Neural cell (in vitro differentiated cells): ENCODE measurements around the gene A1BG. TPM values are rescaled to one million over a fixed set of nuclear protein-coding genes. Genes with fewer than 3 reads are reported as not detected.

Source experiments
- H2AFZ ChIP-seq: fragments of 200-600, 300-800 bp; sonication (generic), shearing (Covaris generic); 2 replicates; pipeline ENCODE4 v1.6.0; 2014; ENCODE audit warnings: low read depth, mild to moderate bottlenecking, antibody characterized with exemption, low read length, moderate library complexity
- H3F3A ChIP-seq: fragments of 200-600 bp; shearing (Covaris generic); 2 replicates; pipeline ENCODE4 v1.6.1; 2016; ENCODE audit warnings: mild to moderate bottlenecking, moderate library complexity, mixed read lengths, antibody characterized with exemption, low read length; ENCODE audit not compliant: insufficient read depth, poor library complexity, severe bottlenecking
- H3K27ac ChIP-seq: fragments of 200-600, 300-800 bp; sonication (generic), shearing (Covaris generic); 2 replicates; pipeline ENCODE4 v1.5.1; 2014; ENCODE audit warnings: mild to moderate bottlenecking, low read length, moderate library complexity
- H3K27me3 ChIP-seq: fragments of 300-800, 200-600 bp; sonication (generic), shearing (Covaris generic); 2 replicates; pipeline ENCODE4 v1.6.0; 2014; ENCODE audit warnings: mild to moderate bottlenecking, low read depth, low read length, moderate library complexity; ENCODE audit not compliant: insufficient read depth
- H3K36me3 ChIP-seq: fragments of 300-800, 200-600 bp; sonication (generic), shearing (Covaris generic); 2 replicates; pipeline ENCODE4 v1.5.1; 2014; ENCODE audit warnings: mild to moderate bottlenecking, antibody characterized with exemption, low read length, moderate library complexity; ENCODE audit not compliant: insufficient read depth
- H3K4me2 ChIP-seq: fragments of 300-800, 200-600 bp; sonication (generic), shearing (Covaris generic); 2 replicates; pipeline ENCODE4 v1.6.0; 2014; ENCODE audit warnings: mild to moderate bottlenecking, low read length
- H3K4me3 ChIP-seq: fragments of 300-800, 200-600 bp; sonication (generic), shearing (Covaris generic); 2 replicates; pipeline ENCODE4 v1.5.1; 2014; ENCODE audit warnings: mild to moderate bottlenecking, low read length, moderate library complexity
- H3K79me2 ChIP-seq: fragments of 200-600 bp; shearing (Covaris generic); replicated peaks from 2 replicates; pipeline ENCODE4 v1.6.0; 2014; ENCODE audit warnings: mild to moderate bottlenecking, low read length, moderate library complexity; ENCODE audit not compliant: insufficient read depth
- H3K9ac ChIP-seq: fragments of 300-800, 200-600 bp; sonication (generic), shearing (Covaris generic); 2 replicates; pipeline ENCODE4 v1.6.1; 2016; ENCODE audit warnings: mild to moderate bottlenecking, low read length, mixed read lengths
- H3K9me2 ChIP-seq: fragments of 200-600 bp; shearing (Covaris generic); 2 replicates; pipeline ENCODE4 v1.6.1; 2016; ENCODE audit warnings: mild to moderate bottlenecking, low read length, mixed read lengths; ENCODE audit not compliant: insufficient read depth
- H3K9me3 ChIP-seq: fragments of 200-600, 300-800 bp; sonication (generic), shearing (Covaris generic); 2 replicates; pipeline ENCODE4 v1.6.1; 2016; ENCODE audit warnings: mild to moderate bottlenecking, mixed run types, low read length, moderate library complexity, mixed read lengths
- H4K20me1 ChIP-seq: fragments of 200-600 bp; shearing (Covaris generic); 2 replicates; pipeline ENCODE4 v1.6.1; 2016; ENCODE audit warnings: mild to moderate bottlenecking, mixed run types; ENCODE audit not compliant: insufficient read depth
- CTCF ChIP-seq: fragments of 450-650 bp; IDR thresholded peaks from 2 replicates; pipeline ENCODE4 v1.5.1; 2014; ENCODE audit warnings: antibody characterized with exemption, mild to moderate bottlenecking, moderate library complexity; ENCODE audit not compliant: poor library complexity, severe bottlenecking
- EP300 ChIP-seq: fragments of 450-650 bp; conservative IDR thresholded peaks from 2 replicates; pipeline ENCODE4 v1.6.1; 2014; ENCODE audit warnings: antibody characterized with exemption, mild to moderate bottlenecking, moderate library complexity; ENCODE audit not compliant: poor library complexity, severe bottlenecking
- EZH2 ChIP-seq: fragments of 200-600, 300-800 bp; shearing (Covaris generic), sonication (generic); IDR thresholded peaks from 2 replicates; pipeline ENCODE4 v1.6.1; 2014; ENCODE audit warnings: antibody characterized with exemption, low read length, borderline replicate concordance, mild to moderate bottlenecking; ENCODE audit not compliant: insufficient read depth, poor library complexity, severe bottlenecking
- MXI1 ChIP-seq: fragments of 450-650 bp; conservative IDR thresholded peaks from 2 replicates; pipeline ENCODE4 v1.6.1; 2014; ENCODE audit warnings: antibody characterized with exemption, mild to moderate bottlenecking; ENCODE audit not compliant: poor library complexity, severe bottlenecking
- POLR2AphosphoS5 ChIP-seq: IDR thresholded peaks from 2 replicates; pipeline ENCODE4 v1.6.1; 2012
- RAD21 ChIP-seq: fragments of 450-650 bp; conservative IDR thresholded peaks from 2 replicates; pipeline ENCODE4 v1.6.1; 2014; ENCODE audit warnings: antibody characterized with exemption, mild to moderate bottlenecking, moderate library complexity
- SMC3 ChIP-seq: fragments of 450-650 bp; conservative IDR thresholded peaks from 2 replicates; pipeline ENCODE4 v1.6.1; 2014; ENCODE audit warnings: antibody characterized with exemption, mild to moderate bottlenecking, moderate library complexity; ENCODE audit not compliant: poor library complexity
- TAF1 ChIP-seq: IDR thresholded peaks from 2 replicates; pipeline ENCODE4 v1.6.1; 2012; ENCODE audit warnings: low read depth
- polyA plus RNA-seq: library from polyadenylated mRNA; depleted of rRNA; stranded (reverse); fragments of >200 nt; gene quantifications from 2 replicates; pipeline ENCODE4 v1.2.3, GENCODE V29; 2014
- TF ChIP-seq, protein P1 (sequence below): IDR thresholded peaks from 2 replicates; pipeline ENCODE4 v1.6.1; 2012; ENCODE audit warnings: borderline replicate concordance

A1BG gene
- polyA plus RNA-seq, 1 donor from 2014 or later = 40.0 TPM

GRCh38 chr19:58362272-58362994 lies 9.1 kb upstream of the A1BG start, which contains the start of gene ZNF497:
ZNF497 (minus strand) TSS chr19:58362751; CDS start chr19:58357635, 5,116 bp downstream.
- Histone ChIP-seq H3K9me3 (no peaks in the 10 kb centered on the region), H3K4me2 (peak within 1 kb of the TSS; percentile 80), H3K9me2 (no peaks in the 10 kb centered on the region), H3F3A (peaks cover 5% of the 10 kb centered on the region), H3K27ac (peak within 1 kb of the TSS; percentile 94), H3K36me3 (no peaks in the 10 kb centered on the region), H3K9ac (peak within 1 kb of the TSS; percentile 96), H2AFZ (peak within 1 kb of the TSS; percentile 78), H3K4me3 (peak within 1 kb of the TSS; percentile 96), H3K27me3 (no peaks in the 10 kb centered on the region), H4K20me1 (no peaks in the 10 kb centered on the region), H3K79me2 (no peaks in the 10 kb centered on the region)
- TF ChIP-seq SMC3 (peak; percentile 47), EZH2 (no peak), POLR2AphosphoS5 (peak; percentile 73), MXI1 (peak; percentile 97), RAD21 (no peak), TAF1 (peak; percentile 68), EP300 (peak; percentile 39), CTCF (no peak)
- TF ChIP-seq, protein P1, sequence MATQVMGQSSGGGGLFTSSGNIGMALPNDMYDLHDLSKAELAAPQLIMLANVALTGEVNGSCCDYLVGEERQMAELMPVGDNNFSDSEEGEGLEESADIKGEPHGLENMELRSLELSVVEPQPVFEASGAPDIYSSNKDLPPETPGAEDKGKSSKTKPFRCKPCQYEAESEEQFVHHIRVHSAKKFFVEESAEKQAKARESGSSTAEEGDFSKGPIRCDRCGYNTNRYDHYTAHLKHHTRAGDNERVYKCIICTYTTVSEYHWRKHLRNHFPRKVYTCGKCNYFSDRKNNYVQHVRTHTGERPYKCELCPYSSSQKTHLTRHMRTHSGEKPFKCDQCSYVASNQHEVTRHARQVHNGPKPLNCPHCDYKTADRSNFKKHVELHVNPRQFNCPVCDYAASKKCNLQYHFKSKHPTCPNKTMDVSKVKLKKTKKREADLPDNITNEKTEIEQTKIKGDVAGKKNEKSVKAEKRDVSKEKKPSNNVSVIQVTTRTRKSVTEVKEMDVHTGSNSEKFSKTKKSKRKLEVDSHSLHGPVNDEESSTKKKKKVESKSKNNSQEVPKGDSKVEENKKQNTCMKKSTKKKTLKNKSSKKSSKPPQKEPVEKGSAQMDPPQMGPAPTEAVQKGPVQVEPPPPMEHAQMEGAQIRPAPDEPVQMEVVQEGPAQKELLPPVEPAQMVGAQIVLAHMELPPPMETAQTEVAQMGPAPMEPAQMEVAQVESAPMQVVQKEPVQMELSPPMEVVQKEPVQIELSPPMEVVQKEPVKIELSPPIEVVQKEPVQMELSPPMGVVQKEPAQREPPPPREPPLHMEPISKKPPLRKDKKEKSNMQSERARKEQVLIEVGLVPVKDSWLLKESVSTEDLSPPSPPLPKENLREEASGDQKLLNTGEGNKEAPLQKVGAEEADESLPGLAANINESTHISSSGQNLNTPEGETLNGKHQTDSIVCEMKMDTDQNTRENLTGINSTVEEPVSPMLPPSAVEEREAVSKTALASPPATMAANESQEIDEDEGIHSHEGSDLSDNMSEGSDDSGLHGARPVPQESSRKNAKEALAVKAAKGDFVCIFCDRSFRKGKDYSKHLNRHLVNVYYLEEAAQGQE = peak; percentile 69

GRCh38 chr19:58361900-58362271 lies 8.6 kb upstream of the A1BG start:
- Histone ChIP-seq H3F3A (peaks cover 5% of the 10 kb centered on the region), H3K9me2 (no peaks in the 10 kb centered on the region)

More at GRCh38 chr19:58361900-58362271, 8.6 kb upstream of the A1BG start:
- Histone ChIP-seq H3K79me2 (no peaks in the 10 kb centered on the region), H3K4me2 (peak overlapping the region; percentile 80), H2AFZ (peak overlapping the region; percentile 78), H3K27me3 (no peaks in the 10 kb centered on the region), H3K4me3 (peak overlapping the region; percentile 96), H3K9ac (peak overlapping the region; percentile 96), H4K20me1 (no peaks in the 10 kb centered on the region), H3K9me3 (no peaks in the 10 kb centered on the region), H3K27ac (peak overlapping the region; percentile 94), H3K36me3 (no peaks in the 10 kb centered on the region)
- no peak for TF ChIP-seq SMC3
- no peak for TF ChIP-seq TAF1
- TF ChIP-seq, protein P1 = no peak
- no peak for TF ChIP-seq EP300
- no peak for TF ChIP-seq MXI1
- TF ChIP-seq CTCF = no peak
- TF ChIP-seq EZH2 = no peak
- no peak for TF ChIP-seq RAD21
- TF ChIP-seq POLR2AphosphoS5 = no peak
